ENCODE results near the gene MEIOC. TPM values are rescaled to one million over a fixed set of nuclear protein-coding genes. Genes with fewer than 3 reads are reported as not detected.

Gene MEIOC
- not detected for total RNA-seq

DNA sequence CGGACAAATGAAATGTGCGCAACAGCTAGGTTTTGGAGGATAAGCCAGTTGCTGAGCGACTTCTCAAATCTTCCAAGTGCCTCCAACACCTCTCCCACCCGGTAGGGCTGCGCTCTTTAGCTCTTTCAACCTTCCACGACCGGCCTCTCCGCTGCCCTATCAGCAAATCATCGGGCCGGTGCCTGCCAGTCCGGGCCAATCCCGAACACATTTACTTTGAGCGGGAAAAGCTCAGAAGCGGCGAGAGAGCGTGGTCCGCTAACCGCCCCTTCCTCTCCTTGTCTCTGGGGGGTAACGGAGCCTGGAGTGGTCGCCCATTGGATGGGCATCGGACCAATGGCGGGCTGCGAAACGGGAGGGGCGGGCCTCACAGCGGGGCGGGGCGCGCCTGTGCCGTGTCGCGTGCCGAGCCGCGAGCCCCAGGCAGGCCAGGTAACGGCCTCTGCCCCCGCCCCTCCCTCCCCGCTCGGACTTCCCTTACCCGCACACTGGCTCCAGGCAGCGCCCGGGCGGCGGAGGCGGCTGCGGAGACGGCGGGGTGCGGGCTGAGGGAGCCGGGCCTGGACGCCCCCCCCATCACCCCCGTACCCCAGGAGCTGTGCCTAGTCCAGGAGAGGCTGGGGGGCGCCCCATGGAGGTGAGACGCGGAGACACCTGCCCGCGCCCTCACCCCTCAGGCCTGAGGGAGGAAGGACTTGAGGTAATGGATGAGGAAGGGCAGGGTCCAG, at the start of gene MEIOC:
TSS of gene MEIOC (plus strand) at position 486 of the 728 bp plus-strand sequence. CDS start at position 632, 146 bp downstream.
- H3K36me3 ChIP-seq = no peaks in the 10 kb centered on the region
- no peak for ATAC-seq (ENCODE audit: insufficient number of reproducible peaks, low FRiP score, low read depth)
- no peaks in the 10 kb centered on the region for H3K4me1 ChIP-seq (ENCODE audit: control insufficient read depth in 1 of 2, low read depth in 2 of 2)
- TF ChIP-seq CTCF (IDR thresholded peaks at IDR 0.05) = no peak
- H3K9me3 ChIP-seq = no peaks in the 10 kb centered on the region
- H3K27ac ChIP-seq = no peak within 1 kb of the TSS
- no peak for DNase-seq (ENCODE audit: low spot score)
- H3K4me3 ChIP-seq = peak within 1 kb of the TSS; percentile 47
- H3K27me3 ChIP-seq (replicated peaks; ENCODE audit: insufficient read depth) = peaks cover 8% of the 10 kb centered on the region

- no peak for DNase-seq (ENCODE audit: low spot score)
- Histone ChIP-seq H3K36me3 (no peaks in the 10 kb centered on the region), H3K9me3 (no peaks in the 10 kb centered on the region), H3K4me1 (ENCODE audit: control insufficient read depth in 1 of 2, low read depth in 2 of 2) (peaks cover 8 to 34% of the 10 kb centered on the region in 2 donors), H3K4me3 (no peak overlapping the region), H3K27ac (no peak overlapping the region), H3K27me3 (replicated peaks; ENCODE audit: insufficient read depth) (no peaks in the 10 kb centered on the region)
- TF ChIP-seq CTCF (IDR thresholded peaks at IDR 0.05) = no peak
- no peak for ATAC-seq (ENCODE audit: insufficient number of reproducible peaks, low FRiP score, low read depth)
These were observed 49.6 kb upstream of the MEIOC start for GRCh38 chr17:44606658-44607057.

DNA sequence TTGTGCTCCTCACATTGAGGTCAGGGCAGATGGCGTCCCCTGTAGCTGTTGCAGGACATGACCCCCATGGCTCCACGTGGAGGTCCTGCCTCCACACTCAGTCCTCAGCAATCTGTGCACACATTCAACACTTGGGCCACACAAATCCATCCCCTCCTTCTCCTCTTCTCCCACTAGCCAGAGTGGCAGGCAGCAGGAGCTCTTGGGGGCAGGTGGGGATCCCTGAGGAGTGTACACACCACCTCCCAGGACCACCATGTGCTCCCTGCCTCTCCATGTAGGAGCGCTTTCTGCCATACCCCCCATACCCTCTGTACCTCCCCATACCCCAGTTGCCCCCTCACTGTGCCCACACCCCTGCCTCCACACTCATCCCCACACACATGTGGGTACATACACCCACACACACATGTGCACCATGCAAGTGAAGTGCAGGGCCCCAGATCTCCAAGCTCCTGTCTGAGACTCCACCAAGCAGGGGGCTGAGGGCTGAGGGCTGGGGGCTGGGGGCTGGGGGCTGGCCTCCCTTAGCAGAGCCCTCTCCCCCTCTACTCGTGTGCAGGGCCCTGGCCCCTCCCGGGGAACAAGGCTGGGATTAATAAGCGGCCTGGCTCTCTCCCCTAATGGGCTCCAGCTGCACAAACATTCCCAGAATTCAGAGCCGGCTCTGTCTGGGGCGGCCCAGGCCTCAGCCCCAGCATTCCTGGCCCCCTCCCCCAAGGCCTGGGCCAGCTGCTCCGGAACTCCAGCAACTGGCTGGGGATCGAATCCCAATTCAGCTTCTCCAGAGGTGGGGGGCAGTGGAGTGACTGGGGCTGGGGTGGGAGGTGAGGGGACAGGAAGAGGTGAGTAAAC, 48.2 kb upstream of the MEIOC start:
- no peak for TF ChIP-seq CTCF (IDR thresholded peaks at IDR 0.05)
- ATAC-seq (ENCODE audit: insufficient number of reproducible peaks, low FRiP score, low read depth) (no peak), DNase-seq (ENCODE audit: low spot score) (no peak)
- no peaks in the 10 kb centered on the region for H3K9me3 ChIP-seq
- H3K4me3 ChIP-seq = no peak overlapping the region
- peak overlapping the region in 1 of 2 donors; percentile 52 for H3K27ac ChIP-seq
- peaks cover 8 to 29% of the 10 kb centered on the region in 2 donors for H3K4me1 ChIP-seq (ENCODE audit: control insufficient read depth in 1 of 2, low read depth in 2 of 2)
- no peaks in the 10 kb centered on the region for H3K36me3 ChIP-seq
- H3K27me3 ChIP-seq (replicated peaks; ENCODE audit: insufficient read depth) = no peaks in the 10 kb centered on the region

DNA sequence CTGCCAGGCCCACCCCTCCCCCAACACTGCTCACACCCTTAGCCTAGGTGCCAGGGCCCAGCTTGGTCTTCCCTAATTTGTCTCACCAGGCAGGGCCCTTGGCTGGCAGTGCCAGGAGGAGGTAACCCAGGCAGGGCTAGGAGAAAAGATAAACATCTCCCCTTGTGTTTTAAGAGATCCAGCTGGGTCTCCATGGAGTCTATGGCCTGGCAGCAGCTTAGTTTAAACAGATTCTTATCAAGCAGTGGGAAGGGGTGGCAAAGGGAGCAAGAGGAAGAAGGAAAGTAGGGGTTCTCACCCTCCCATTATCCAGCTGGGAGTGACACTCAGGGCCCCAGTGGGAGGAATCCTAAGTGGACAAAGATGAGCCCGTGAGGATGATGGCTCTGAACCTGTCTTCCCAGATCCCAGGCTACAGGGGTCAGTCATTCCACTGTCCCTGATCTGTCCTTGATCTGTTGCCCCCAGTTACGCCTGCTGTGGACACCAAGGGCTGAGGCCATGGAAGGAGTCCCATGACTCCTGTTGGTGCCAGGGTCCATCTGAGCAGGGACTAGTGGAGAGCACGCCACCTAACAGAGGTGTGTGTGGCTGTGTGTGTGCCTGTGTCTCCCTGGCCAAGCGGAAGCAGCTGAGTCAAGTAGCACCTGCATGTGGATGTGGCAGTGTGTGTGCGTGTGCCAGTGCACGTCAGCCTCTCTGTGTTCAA, 47.4 kb upstream of the MEIOC start:
- Histone ChIP-seq H3K36me3 (no peaks in the 10 kb centered on the region), H3K9me3 (no peaks in the 10 kb centered on the region), H3K27me3 (replicated peaks; ENCODE audit: insufficient read depth) (no peaks in the 10 kb centered on the region), H3K27ac (peak overlapping the region in 1 of 2 donors; percentile 52), H3K4me3 (no peak overlapping the region), H3K4me1 (ENCODE audit: control insufficient read depth in 1 of 2, low read depth in 2 of 2) (peaks cover 8 to 29% of the 10 kb centered on the region in 2 donors)
- ATAC-seq (ENCODE audit: insufficient number of reproducible peaks, low FRiP score, low read depth) = no peak
- no peak for TF ChIP-seq CTCF (IDR thresholded peaks at IDR 0.05)
- no peak for DNase-seq (ENCODE audit: low spot score)

DNA sequence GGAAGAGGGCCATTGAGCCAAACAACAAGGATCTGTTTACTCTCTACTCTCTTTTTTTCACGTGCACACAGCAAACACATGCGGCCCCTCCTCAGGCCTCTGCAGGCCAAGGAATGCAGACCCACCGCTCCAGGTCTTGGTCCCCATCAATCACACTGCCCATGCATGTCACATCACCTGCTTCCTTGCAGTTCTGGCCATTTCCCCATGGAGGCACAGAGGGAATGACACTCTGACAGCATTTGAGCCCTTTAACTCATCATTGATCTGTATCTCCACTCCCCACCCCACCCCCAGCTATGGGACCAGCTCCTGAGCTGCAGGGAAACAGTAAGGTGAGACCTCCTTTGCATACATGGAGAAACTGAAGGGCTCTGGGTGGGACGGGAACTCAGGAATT, 45.9 kb upstream of the MEIOC start:
- no peak overlapping the region for H3K4me3 ChIP-seq
- peaks cover 8 to 29% of the 10 kb centered on the region in 2 donors for H3K4me1 ChIP-seq (ENCODE audit: control insufficient read depth in 1 of 2, low read depth in 2 of 2)
- ATAC-seq (ENCODE audit: insufficient number of reproducible peaks, low FRiP score, low read depth) (no peak), DNase-seq (ENCODE audit: low spot score) (no peak)
- no peaks in the 10 kb centered on the region for H3K9me3 ChIP-seq
- no peaks in the 10 kb centered on the region for H3K27me3 ChIP-seq (replicated peaks; ENCODE audit: insufficient read depth)
- no peaks in the 10 kb centered on the region for H3K36me3 ChIP-seq
- H3K27ac ChIP-seq = no peak overlapping the region
- TF ChIP-seq CTCF (IDR thresholded peaks at IDR 0.05) = no peak
